ENCODE measurements around the gene VRTN.
A peak's percentile ranks its signal among the peaks of the same experiment; 100 is the strongest.
"Not testable (repeated sequence)": the region's sequence is repeated elsewhere in the genome, so short reads cannot be mapped to it uniquely, and the experiment has no call there.

Gene VRTN

GRCh38 chr14:74349757-74350156 lies 1.5 kb downstream of the VRTN start:
- DNase-seq = no peak

- no peak for DNase-seq
These were observed 2.1 kb downstream of the VRTN start for GRCh38 chr14:74350211-74350927.

- DNase-seq = no peak
These were observed 2.7 kb downstream of the VRTN start for GRCh38 chr14:74350928-74351323.

- no peak for DNase-seq
These were observed 8.8 kb downstream of the VRTN start for GRCh38 chr14:74356892-74357575.

- no peak for DNase-seq
These were observed 9.3 kb downstream of the VRTN start for GRCh38 chr14:74357585-74357984.

GRCh38 chr14:74358176-74358829 lies 10.0 kb downstream of the VRTN start:
- DNase-seq = no peak

GRCh38 chr14:74360163-74360562 lies 11.9 kb downstream of the VRTN start:
- DNase-seq = no peak

GRCh38 chr14:74362361-74362915 lies 14.2 kb downstream of the VRTN start:
- peak; percentile 58 for DNase-seq

- DNase-seq = no peak
These were observed 16.1 kb downstream of the VRTN start for GRCh38 chr14:74364271-74364880.

GRCh38 chr14:74368026-74368425 lies 19.8 kb downstream of the VRTN start:
- DNase-seq = no peak

- DNase-seq = no peak
These were observed 20.2 kb downstream of the VRTN start for GRCh38 chr14:74368441-74368840.

- no peak for DNase-seq
These were observed 29.9 kb downstream of the VRTN start for GRCh38 chr14:74377976-74378690.

- no peak for DNase-seq
These were observed 31.9 kb downstream of the VRTN start for GRCh38 chr14:74380172-74380571.

GRCh38 chr14:74380845-74381244 lies 32.6 kb downstream of the VRTN start:
- DNase-seq = no peak

GRCh38 chr14:74381571-74381970 lies 33.3 kb downstream of the VRTN start:
- not testable (repeated sequence) for DNase-seq

GRCh38 chr14:74382231-74382630 lies 34.0 kb downstream of the VRTN start:
- DNase-seq = no peak

- no peak for DNase-seq
These were observed 41.7 kb downstream of the VRTN start for GRCh38 chr14:74389980-74390379.

GRCh38 chr14:74390505-74390904 lies 42.2 kb downstream of the VRTN start:
- not testable (repeated sequence) for DNase-seq

- DNase-seq = no peak
These were observed 43.2 kb downstream of the VRTN start for GRCh38 chr14:74391479-74391878.

- DNase-seq = no peak
These were observed 44.6 kb downstream of the VRTN start for GRCh38 chr14:74392616-74393570.

- DNase-seq = no peak
These were observed 46.3 kb downstream of the VRTN start for GRCh38 chr14:74394549-74394948.
